ENCODE data around the gene MEIS3. TPM values are rescaled to one million over a fixed set of nuclear protein-coding genes. Genes with fewer than 3 reads are reported as not detected.

MEIS3 gene
- 4.4 and 4.9 TPM in 2 replicates for total RNA-seq
- polyA plus RNA-seq (2012) = 22.1 TPM

DNA sequence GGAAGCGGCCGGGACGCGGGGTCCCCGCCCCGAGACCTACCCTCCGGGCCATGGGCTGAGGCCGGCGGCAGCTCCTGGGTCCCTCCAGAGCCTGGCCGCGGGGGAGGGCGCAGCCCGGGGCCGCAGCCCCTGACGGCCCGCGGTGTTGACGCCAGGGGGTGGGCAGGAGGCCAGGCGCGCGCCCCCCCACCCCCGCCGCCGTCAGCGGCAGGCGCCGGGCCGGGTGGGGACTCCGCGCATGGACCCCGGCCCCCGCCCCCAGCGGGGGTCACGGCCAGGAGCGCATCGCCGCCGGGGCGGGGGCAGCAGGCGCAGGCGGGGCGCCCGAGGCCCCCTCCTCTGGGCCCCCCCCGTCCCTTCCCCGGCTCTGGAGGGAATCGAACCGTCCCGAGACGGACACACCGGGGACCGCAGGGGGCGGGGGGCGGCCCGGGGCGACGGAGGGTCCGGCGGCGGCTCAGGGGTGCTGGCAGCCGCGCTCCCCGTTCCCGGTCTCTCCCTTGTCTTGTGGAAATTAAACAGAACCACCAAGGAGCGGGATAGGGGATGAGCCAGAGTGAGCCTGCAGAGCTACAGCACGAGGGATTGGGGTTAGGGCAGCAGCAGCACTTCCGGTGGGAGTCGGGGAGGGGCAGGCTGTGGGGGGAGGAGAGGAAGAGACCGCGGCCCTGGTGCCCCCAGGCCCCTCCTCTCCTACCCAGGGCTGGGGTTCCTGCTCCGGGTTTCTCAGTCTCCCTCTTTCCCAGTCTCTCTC is at the start of gene MEIS3:
Gene MEIS3 (minus strand): TSS at position 498 of the 754 bp plus-strand sequence. CDS start 446 bp downstream, at position 52.
- DNase-seq (ENCODE audit: low read depth) = no peak

DNA sequence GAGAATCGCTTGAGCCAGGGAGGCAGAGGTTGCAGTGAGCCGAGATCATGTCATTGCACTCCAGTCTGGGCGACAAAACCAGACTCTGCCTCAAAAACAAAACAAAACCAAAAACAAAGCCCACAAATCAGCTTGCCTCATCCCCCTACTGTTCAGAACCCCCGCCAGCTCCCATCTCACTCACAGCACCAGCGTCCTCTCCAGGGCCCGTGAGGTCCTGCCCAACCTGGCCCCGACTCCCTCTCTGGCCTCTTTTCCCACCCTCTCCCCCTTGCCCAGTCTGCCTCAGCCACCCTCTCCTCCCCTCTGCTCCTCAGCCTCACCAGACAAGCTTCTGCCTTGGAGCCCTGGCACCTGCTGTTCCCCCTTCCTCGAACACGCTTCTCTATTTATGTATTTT is 48.6 kb upstream of the MEIS3 start:
- DNase-seq (ENCODE audit: low read depth) = no peak

DNA sequence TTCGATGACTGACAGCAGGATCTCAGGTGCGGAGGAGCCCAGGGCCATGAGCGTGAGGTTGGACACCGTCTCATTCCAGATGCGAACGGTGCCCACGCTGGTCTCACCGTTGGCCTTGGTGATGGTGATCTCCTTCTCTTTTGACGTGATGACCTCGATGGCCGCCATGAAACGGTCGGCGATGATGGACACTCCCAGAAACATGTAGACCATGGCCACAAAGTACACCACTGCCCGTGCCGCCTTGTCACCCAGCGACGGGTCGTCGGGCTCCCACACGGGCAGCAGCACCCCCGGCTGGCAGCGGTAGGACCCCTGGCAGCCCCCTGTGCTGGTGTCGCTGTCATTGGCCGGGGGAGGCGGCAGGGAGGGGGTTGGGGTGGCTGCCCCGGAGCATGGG is 46.6 kb upstream of the MEIS3 start:
- DNase-seq (ENCODE audit: low read depth) = no peak

DNA sequence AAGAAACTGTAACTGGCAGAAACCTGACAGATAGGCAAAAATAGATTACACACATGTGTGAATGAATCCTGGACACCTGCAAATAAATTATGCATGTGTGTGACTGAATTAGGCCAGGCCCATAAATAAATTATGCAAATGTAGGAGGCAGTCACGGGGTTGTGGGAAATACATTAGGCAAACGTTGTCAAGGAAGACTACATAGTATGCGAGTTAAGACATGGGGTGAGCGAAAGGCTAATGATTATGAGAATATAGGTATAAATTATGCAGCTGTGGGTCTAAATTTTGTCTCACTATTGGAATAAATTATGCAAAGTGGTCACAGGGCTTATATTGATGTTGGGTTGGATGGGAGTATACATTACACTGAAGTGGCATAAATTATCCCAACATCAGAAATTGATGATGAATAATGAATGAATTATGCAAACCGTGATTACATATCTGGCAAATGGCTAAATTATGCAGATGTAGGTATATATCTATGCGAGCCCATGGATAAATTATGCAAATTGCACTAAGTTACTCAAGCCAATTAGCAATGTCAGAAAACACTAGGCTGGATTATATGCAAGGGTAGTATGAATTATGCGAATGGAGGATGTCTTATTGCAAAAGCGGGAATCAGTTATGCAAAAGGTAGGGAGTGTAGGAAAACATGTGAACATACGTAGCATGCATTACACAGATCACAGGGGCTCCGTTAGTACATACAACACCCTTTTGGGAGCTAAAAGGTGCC is 45.5 kb upstream of the MEIS3 start:
- no peak for DNase-seq (ENCODE audit: low read depth)

DNA sequence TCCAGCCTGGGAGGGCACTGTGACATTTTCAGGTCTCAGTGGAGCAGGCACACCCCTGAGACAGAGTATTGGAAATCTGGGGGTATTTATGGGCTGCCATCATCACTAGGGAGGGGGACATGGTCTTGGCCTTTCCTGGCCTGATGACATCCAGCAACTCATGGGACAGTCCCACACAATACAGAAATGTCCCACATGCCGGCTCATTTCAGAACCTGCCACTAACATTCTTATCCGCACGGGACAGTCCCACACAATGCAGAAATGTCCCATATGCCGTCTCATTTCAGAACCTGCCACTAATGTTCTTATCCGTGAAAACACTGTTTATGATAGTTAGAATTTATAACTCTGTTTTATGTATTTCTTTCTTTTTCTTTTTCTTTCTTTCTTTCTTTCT is 42.5 kb upstream of the MEIS3 start:
- no peak for DNase-seq (ENCODE audit: low read depth)

DNA sequence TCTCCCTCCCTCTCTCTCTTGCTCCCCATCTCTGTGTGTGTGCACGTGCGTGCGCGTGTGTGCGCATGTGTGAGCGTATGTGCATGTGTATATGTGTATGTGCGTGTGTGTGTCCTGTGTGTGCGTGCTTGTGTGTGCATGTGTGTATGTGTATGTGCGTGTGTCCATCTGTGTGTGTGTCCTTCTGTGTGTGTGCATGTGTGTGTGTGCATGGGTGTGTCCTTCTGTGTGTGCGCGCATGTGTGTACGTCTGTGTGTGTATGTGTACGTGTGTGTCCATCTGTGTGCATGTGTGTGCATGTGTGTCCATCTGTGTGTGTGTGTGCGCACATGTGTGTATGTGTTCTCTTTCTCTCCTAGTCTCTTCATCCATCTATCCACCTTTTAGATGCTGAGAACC is 40.1 kb upstream of the MEIS3 start:
- DNase-seq (ENCODE audit: low read depth) = no peak

DNA sequence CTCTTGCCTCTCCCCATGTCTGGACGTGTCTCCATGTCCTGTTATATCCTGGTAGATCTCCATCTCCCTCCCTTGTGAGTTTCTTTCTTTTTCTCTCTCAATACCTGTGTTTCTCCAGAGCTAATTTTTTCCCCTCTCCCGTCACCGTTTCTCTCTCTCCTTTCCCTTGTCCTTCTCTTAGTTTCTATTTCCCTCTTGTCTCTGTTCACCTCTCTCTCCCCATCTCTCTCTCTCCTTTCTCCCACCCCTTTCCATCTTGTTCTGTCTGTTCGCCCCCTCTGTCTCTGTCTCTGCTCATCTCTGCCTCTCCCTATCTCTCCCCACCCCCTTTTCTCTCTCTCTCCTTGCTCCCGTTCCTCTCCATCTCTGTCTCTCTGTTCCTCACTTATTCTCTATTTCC is 39.3 kb upstream of the MEIS3 start:
- no peak for DNase-seq (ENCODE audit: low read depth)

DNA sequence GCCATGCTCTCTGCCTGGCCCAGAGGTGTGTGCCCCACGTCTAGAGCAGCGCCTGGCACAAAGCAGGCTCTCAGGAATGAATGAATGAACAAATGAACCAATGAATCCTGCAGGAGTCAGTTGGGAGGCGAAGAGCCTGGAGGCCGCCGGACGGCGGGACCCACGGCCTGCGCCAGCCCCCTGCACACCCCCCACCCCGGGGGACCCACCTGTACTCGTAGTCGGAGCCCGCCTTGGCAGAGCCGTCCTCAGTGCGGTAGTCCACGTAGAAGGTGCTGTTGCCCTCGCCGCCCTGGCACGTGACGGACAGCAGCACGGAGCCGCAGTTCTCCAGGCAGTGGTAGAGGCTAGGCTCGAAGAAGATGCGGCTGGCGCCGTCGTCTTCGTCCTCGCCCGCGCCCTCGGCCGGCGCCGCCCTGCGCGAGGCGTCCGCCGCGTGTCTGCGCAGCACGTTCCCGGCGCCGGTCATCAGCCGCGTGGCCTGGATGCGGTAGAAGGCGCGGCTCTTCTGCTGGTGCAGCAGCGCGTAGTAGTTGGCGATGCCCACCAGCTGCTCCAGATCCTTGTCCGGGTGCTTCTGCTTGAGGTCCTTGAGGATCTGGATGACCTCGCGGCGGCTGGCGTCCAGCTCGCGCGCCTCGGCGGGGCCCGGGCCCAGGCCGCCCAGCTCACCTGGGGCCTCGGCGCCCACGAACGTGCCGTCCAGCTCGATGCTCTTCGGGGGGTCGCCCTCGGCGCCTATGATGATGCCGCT is 37.6 kb upstream of the MEIS3 start:
- no peak for DNase-seq (ENCODE audit: low read depth)

DNA sequence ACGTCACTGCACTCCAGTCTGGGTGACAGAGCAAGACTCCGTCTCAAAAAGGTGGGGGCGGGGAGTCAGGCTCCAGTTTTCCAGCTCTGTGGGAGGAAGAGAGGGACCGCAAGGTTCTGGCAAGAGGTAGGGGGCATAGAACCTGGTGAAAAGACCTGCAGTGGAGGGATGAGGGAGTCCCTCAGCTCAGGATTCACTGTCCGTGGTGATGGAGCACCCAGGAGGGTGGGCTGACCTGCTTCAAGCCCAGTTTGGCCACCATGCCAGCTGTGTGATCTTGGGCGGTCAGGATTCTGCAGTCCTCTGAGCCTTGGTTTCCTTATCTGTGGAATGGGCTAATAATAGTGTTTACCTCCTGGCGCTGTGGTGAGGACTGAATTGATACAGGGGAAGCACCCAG is 31.2 kb upstream of the MEIS3 start:
- no peak for DNase-seq (ENCODE audit: low read depth)

DNA sequence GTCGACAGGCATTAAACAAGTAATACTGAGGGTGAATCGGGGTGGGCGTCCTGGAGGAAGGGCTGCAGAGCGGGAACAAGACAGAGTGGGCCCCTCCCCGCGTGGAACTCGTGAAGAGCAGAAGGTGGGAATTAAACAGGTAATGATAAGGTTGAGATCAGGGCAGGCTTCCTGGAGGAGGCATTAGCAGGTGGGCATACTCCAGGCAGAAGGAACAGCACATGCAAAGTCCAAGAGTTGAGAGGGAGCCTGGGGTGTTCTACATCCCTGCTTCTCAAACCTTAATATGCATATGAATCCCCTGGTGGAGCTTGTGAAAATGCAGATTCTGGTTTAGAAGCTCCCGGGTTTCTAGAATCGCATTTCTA is 29.0 kb upstream of the MEIS3 start:
- DNase-seq (ENCODE audit: low read depth) = no peak

DNA sequence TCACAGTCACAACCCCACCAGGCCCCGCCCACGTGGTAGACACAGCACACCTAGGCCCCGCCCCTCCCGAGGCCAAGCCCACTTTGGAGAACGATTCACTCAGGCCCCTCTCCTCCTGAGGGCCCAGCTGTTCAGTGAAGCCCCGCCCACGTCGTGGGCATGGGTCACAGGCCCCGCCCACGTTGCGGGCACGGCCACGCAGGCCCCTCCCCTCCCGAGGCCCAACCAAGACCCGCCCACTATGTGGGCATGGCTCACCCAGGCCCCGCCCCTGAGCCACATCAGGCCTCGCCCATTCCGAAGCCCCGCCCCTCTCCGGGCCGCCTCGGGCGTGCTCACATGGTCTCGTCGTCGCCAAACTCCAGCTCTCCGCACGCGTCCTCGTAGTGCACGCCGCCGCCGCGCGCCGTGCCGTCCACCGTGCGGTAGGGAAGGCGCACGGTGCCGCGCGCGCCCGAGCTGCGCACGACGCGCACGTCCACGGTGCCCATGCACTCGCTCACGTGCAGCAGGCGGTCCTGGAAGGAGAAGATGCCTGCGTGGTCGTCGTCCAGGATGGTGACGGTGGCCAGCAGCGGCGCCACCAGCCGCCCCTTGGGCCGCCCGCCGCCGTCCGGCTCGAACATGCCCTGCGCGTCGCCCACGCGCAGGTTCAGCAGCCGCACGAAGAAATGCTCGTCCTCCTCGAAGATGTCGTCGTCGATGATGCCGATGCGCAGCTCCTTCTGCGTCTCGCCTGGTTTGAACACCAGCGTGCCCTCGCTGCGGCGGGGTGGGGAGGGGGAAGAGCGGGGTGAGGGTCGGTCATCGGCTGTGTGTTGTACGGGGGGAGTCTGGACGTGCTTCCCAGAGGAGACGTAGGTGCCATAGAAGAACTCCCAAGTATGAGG is 28.4 kb upstream of the MEIS3 start:
- DNase-seq (ENCODE audit: low read depth) = no peak

DNA sequence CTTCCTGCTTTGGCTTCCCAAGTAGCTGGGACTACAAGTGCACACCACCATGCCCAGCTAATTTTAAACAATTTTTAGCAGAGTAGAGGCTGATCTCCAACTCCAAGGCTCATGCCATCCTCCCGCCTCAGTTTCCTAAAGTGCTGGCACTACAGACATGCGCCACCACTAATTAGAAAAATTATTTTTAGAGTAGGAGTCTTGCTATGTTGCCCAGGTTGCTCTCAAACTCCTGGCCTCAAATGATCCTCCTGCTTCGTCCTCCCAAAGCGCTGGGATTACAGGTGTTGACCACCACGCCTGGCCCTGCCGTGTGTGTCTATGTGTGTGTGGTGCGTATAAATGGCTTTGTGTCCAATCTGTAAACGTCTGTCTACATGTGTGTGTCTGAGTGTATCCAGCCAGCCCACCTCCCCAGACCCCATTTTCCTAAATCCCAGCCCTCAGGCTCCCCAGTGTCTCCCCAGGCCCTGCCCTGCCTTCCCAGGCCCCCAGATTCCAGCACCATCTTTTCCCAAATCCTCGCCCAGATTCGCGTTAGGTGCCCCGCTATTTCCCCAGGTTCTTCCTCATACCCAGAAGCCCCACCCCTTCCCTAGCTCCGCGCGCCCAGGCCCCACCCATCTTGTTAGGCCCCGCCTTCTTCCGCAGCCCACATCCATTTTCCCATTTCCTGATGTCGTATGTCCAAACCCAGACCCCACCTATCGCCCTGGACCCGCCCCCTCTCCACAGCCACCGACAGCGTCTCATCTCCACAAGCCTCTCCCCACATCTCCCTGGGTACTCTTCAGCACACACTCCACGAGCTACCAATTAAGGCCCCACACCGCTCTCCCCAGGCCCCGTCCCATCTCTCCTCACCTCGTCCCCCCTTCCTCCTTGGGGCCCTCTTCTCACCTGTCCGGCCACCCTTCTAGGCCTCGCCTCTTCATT is 27.5 kb upstream of the MEIS3 start:
- no peak for DNase-seq (ENCODE audit: low read depth)

DNA sequence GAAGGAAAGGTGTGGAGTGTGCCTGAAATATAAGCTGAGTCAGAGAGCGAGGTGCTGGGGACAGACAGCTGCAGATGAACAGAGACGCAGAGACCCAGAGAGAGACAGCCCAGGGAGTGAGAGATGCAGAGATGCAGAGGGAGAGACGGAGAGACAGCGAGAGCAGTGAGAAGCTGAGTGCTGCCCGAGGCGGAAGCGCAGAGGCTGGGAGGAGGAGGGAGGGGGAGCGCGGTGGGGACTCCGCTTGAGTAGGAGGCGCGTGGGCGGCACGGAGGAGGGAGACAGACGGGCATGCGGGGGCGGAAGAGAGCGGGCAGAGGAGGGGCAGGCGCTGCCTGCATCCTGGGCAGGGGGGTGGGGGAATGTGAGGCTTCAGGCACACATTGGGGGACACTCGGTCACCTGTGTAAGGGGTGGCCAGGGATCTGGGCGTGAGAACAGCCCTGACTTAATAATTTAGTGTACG is 26.6 kb upstream of the MEIS3 start:
- peak; percentile 14 for DNase-seq (ENCODE audit: low read depth)

DNA sequence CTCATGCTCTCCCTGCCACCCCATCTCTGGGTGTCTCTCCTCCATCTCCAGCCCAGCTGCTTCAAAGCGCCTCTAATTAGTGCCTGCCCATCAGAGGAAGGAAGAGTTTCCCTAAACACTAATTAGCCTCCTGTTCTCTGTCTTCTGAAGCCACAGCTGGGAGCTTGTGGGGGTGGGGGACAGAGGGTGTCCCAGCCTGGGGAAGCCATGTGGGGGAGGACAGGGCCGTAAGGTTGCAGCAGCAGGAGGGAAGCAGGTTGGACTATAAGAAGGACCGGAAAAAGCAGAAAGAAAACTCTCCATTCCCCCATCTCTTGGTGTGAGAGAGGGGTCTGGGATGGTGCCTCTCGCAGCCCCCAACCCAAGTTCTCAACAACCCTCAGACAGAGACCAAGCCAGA is 26.2 kb upstream of the MEIS3 start:
- no peak for DNase-seq (ENCODE audit: low read depth)

DNA sequence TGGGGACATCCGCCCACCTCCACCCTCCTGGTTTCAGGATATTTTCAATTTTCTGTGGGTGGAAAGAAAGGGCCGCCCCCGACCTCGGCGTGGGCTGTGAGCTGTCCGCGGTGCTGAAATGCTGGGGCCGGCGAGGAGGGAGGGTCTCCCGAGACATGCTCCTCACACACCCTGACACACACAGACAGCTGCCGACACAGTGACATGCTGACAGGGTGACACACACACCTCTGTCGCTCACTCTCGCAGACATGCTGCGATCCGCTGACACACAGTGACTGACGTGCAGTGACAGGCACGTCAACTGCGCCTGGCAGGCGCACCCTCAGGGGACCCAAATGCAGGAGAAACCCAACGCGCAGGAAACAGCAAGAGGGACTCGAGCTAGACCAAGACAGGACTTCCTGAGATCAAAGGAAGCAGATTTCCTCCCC is 25.1 kb upstream of the MEIS3 start:
- DNase-seq (ENCODE audit: low read depth) = peak; percentile 31

DNA sequence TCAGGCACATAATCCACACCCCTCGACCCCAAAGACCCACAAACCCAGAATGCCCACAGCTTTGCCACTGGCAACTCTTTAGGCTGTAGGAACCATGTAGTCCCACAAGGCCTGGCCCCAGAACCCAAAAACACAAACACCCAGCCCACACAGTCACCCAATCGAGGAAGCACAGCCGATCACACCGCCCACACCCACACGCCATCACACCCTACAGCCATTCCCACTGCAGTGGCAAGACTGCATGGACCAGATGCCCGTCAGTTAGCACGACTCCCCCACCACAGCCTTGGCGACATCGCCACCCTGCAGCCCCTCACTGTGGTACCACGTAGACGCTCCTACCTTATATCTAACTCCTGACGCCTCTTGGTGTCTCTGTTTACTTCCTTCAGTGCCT is 24.0 kb upstream of the MEIS3 start:
- DNase-seq (ENCODE audit: low read depth) = no peak

DNA sequence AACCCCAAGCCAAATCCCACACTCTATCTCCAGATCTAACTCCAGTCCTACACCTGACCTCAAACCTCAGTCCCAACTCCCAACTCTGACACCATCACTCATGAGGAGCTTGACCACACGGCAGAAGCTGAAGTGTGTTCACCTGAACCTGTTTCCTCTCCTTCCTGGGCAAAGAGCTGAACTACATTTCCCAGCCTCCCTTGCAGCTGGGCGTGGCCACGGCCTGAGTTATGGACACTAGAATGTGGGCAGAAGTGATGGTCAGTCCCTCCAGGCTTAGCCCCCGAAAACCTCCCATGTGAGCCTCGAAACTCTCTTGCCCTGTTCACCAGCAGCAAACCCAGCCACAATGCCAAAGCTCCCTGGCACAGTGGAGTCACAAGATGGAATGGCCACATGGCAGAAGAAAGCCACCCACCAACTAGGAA is 19.5 kb upstream of the MEIS3 start:
- no peak for DNase-seq (ENCODE audit: low read depth)

DNA sequence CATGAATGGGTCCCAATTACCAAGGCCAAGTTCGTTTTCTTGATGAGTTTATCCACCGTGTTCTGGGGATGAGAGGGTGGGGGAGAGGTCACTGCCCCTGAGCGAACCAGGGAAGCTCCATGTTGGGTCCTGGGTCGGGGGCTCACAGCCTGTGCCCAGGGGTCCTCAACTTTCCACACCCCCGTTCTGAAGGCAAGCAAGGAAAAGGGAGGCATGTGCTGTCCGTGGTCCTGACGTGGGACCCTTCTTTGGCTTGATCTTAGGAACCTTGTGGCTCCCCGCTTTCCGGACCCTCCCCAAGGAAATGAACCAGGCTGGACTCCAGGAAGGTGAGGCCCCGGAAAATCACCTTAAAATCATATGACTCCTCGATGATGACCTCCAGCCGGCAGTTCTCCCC is 18.2 kb upstream of the MEIS3 start:
- peak; percentile 22 for DNase-seq (ENCODE audit: low read depth)

DNA sequence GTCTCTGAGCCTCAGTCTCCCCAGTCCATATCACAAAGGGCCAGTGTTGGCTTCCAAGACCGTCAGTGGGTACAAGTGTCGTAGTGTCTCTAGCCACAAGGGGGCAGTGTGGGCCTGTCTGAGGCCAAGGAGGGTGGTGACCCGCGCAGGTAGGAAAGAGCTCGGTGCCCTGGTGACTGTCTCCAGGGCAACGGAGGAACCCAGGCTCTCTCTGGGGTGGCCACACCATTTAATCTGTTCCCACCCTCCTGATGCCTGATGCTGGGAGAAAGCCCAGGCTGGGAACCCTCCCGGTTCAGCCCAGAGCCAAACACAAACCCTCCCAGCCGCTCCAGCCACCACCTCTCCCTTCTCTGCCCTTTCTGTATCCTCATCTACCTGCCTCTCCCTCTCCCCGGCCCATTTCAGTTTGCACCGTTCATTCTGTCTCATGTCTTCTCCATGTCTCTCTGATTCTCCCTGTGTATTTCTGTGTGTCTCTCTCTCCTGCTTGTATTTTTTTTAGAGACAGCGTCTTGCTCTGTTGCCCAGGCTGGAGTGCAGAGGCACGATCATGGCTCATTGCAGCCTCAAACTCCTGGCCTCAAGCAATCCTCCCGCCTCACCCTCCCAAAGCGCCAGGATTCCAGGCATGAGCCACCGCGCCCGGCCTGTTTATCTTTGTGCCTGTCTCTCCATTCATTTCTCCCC is 17.5 kb upstream of the MEIS3 start:
- peak; percentile 73 for DNase-seq (ENCODE audit: low read depth)
